ENCODE measurements around the gene PDHB.

DNA sequence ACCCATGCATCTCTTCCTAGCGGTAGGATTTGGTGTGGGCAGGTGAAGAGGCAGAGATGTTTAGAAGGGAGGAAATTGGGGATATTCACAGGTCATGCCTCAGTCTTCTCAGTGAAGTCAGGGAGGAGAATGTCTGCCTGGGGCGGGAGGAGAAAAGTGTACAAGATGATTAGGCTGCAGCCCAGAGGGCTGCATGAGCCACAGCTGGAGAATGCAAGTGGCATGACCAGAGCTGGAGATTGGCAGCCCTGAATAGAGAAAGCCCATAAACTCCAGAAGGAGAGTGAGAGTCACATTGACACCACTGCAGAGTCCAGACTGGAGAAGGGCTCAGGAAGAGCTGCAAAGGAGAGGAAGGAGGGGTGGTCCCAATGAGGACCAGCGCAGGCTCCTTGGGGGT is 22.6 kb downstream of the PDHB start:
- TF ChIP-seq, protein P1, sequence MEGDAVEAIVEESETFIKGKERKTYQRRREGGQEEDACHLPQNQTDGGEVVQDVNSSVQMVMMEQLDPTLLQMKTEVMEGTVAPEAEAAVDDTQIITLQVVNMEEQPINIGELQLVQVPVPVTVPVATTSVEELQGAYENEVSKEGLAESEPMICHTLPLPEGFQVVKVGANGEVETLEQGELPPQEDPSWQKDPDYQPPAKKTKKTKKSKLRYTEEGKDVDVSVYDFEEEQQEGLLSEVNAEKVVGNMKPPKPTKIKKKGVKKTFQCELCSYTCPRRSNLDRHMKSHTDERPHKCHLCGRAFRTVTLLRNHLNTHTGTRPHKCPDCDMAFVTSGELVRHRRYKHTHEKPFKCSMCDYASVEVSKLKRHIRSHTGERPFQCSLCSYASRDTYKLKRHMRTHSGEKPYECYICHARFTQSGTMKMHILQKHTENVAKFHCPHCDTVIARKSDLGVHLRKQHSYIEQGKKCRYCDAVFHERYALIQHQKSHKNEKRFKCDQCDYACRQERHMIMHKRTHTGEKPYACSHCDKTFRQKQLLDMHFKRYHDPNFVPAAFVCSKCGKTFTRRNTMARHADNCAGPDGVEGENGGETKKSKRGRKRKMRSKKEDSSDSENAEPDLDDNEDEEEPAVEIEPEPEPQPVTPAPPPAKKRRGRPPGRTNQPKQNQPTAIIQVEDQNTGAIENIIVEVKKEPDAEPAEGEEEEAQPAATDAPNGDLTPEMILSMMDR (conservative IDR thresholded peaks at IDR 0.05) = no peak
- no peak for TF ChIP-seq ZFX (IDR thresholded peaks at IDR 0.05)
